CD14-positive monocyte (primary cell): ENCODE measurements around the gene OLFML1. TPM values are rescaled to one million over a fixed set of nuclear protein-coding genes. Genes with fewer than 3 reads are reported as not detected.

ENCODE experiments used
- DNase-seq, 3 donors: peaks; one replicate each; pipeline ENCODE4 v3.0.0-alpha.2; 2011 to 2022
- H2AFZ ChIP-seq: 2 replicates; pipeline ENCODE4 v1.6.0; 2012; ENCODE audit warnings: mild to moderate bottlenecking, low read depth, low read length, inconsistent platforms; ENCODE audit not compliant: insufficient read depth, poor library complexity, severe bottlenecking
- H3K27ac ChIP-seq, 2 donors: 1 replicate in 1 of 2; 2 replicates in 1 of 2; pipeline ENCODE4 v1.5.1; 2012 to 2013; ENCODE audit warnings: low read length in 2 of 2, control low read depth in 1 of 2, inconsistent platforms in 1 of 2, low read depth in 1 of 2, mild to moderate bottlenecking in 1 of 2
- H3K27me3 ChIP-seq, 2 donors: one replicate each; pipeline versions ENCODE4 v1.6.0 to v1.6.1; 2011 to 2013; ENCODE audit warnings: low read length in 2 of 2; ENCODE audit not compliant: control insufficient read depth in 2 of 2, insufficient read depth in 2 of 2
- H3K36me3 ChIP-seq, 2 donors: replicated peaks in 1 of 2; 1 replicate in 1 of 2; 2 replicates in 1 of 2; pipeline versions ENCODE4 v1.5.1 to v1.6.1; 2012 to 2013; ENCODE audit warnings: low read length in 2 of 2, control low read depth in 1 of 2, inconsistent platforms in 1 of 2, mild to moderate bottlenecking in 1 of 2; ENCODE audit not compliant: insufficient read depth in 2 of 2, control insufficient read depth in 1 of 2
- H3K4me1 ChIP-seq, 2 donors: 1 replicate in 1 of 2; 2 replicates in 1 of 2; pipeline versions ENCODE4 v1.5.1 to v1.6.1; 2012 to 2013; ENCODE audit warnings: low read length in 2 of 2, control low read depth in 1 of 2, inconsistent platforms in 1 of 2, mild to moderate bottlenecking in 1 of 2, moderate library complexity in 1 of 2; ENCODE audit not compliant: insufficient read depth in 2 of 2, control insufficient read depth in 1 of 2
- H3K4me2 ChIP-seq: replicated peaks from 2 replicates; pipeline ENCODE3; 2012; ENCODE audit warnings: low read length, moderate library complexity, mild to moderate bottlenecking; ENCODE audit not compliant: poor library complexity, severe bottlenecking; ENCODE audit errors: extremely low read depth
- H3K4me3 ChIP-seq, 3 experiments: fragments of 200-600 bp in 1 of 3; sonication (generic) in 1 of 3; replicated peaks in 1 of 3; 1 replicate in 2 of 3; 2 replicates in 1 of 3; pipeline ENCODE4 v1.5.1; 2011 to 2013; ENCODE audit warnings: low read length in 3 of 3, mild to moderate bottlenecking in 3 of 3, control low read depth in 2 of 3, low read depth in 2 of 3, inconsistent platforms in 1 of 3, moderate library complexity in 1 of 3
- H3K79me2 ChIP-seq: 2 replicates; pipeline ENCODE4 v1.6.0; 2012; ENCODE audit warnings: mild to moderate bottlenecking, control low read depth, inconsistent platforms, low read length, moderate library complexity; ENCODE audit not compliant: insufficient read depth
- H3K9ac ChIP-seq: 2 replicates; pipeline ENCODE4 v1.6.0; 2017; ENCODE audit warnings: low read length, mild to moderate bottlenecking; ENCODE audit not compliant: insufficient read depth, poor library complexity, severe bottlenecking
- H3K9me3 ChIP-seq, 2 donors: replicated peaks in 1 of 2; 1 replicate in 1 of 2; 2 replicates in 1 of 2; pipeline versions ENCODE4 v1.5.1 to v1.6.1; 2012 to 2013; ENCODE audit warnings: low read length in 2 of 2, control low read depth in 1 of 2; ENCODE audit not compliant: control insufficient read depth in 1 of 2, insufficient read depth in 1 of 2
- H4K20me1 ChIP-seq: 2 replicates; pipeline ENCODE4 v1.6.0; 2012; ENCODE audit warnings: mild to moderate bottlenecking, low read length, control low read depth, moderate library complexity; ENCODE audit not compliant: insufficient read depth
- H3K27ac Mint-ChIP-seq, 7 donors: one replicate each; pipeline ENCODE4 v1.8.0; 2020; ENCODE audit warnings: mild to moderate bottlenecking in 7 of 7, mixed read lengths in 7 of 7, moderate library complexity in 6 of 7, inconsistent platforms in 2 of 7
- H3K27me3 Mint-ChIP-seq, 3 donors: one replicate each; pipeline ENCODE4 v1.8.0; 2021 to 2022; ENCODE audit warnings: low read depth in 3 of 3, mild to moderate bottlenecking in 3 of 3, mixed read lengths in 3 of 3, moderate library complexity in 3 of 3, inconsistent platforms in 1 of 3
- H3K36me3 Mint-ChIP-seq, 2 donors: one replicate each; pipeline ENCODE4 v1.8.0; 2020; ENCODE audit warnings: mixed read lengths in 2 of 2, inconsistent platforms in 1 of 2, mild to moderate bottlenecking in 1 of 2
- H3K4me1 Mint-ChIP-seq: one replicate; pipeline ENCODE4 v1.8.0; 2020; ENCODE audit warnings: mild to moderate bottlenecking, mixed read lengths
- H3K4me3 Mint-ChIP-seq, 2 donors: one replicate each; pipeline ENCODE4 v1.8.0; 2020; ENCODE audit warnings: mild to moderate bottlenecking in 2 of 2, mixed read lengths in 2 of 2, moderate library complexity in 1 of 2
- H3K9me3 Mint-ChIP-seq, 7 donors: one replicate each; pipeline ENCODE4 v1.8.0; 2020 to 2022; ENCODE audit warnings: mixed read lengths in 7 of 7, mild to moderate bottlenecking in 6 of 7, moderate library complexity in 6 of 7, inconsistent platforms in 2 of 7
- CTCF ChIP-seq: fragments of 200-600 bp; IDR thresholded peaks from one replicate; pipeline ENCODE4 v1.8.0; 2022; ENCODE audit warnings: antibody characterized with exemption, mild to moderate bottlenecking
- WGBS: methylation state at CpG from one replicate; pipeline ENCODE4 v1.1.5; 2013; ENCODE audit warnings: missing lambda C conversion rate; ENCODE audit not compliant: insufficient coverage; 5-methylcytosine and 5-hydroxymethylcytosine counted together
- intact Hi-C, 2 donors: fragments of 100-400 bp; cut with micrococcal nuclease; formaldehyde crosslinking; loops; one replicate each; pipeline versions ENCODE4 v1.15.0 to v1.15.1; 2023
- polyA plus RNA-seq, 3 donors: library from polyadenylated mRNA; depleted of rRNA in 1 of 3; unstranded in 2 of 3; stranded (reverse) in 1 of 3; fragments of 300-500 nt in 2 of 3; fragments of >200 nt in 1 of 3; fragmentation: Illumina TruSeq in 2 of 3; gene quantifications; 1 replicate in 2 of 3; 2 replicates in 1 of 3; pipeline ENCODE4 v1.2.3, GENCODE V29; 2012 to 2021

OLFML1 gene
- polyA plus RNA-seq, 3 donors = 0.11 to 0.17 TPM; not detected in 1

- Histone ChIP-seq H3K79me2 (no peaks in the 10 kb centered on the region), H3K9me3 (no peaks in the 10 kb centered on the region), H3K4me1 (peaks cover 11 to 13% of the 10 kb centered on the region in 2 donors), H3K9ac (no peak overlapping the region), H4K20me1 (no peaks in the 10 kb centered on the region), H3K4me3 (no peak overlapping the region), H3K36me3 (no peaks in the 10 kb centered on the region), H2AFZ (no peak overlapping the region), H3K27me3 (no peaks in the 10 kb centered on the region), H3K4me2 (no peak overlapping the region), H3K27ac (no peak overlapping the region)
- Mint-ChIP-seq H3K36me3 (peaks cover 0 to 3% of the 10 kb centered on the region in 2 donors), H3K27me3 (peaks cover 0 to 3% (median 1%) of the 10 kb centered on the region in 3 donors), H3K4me1 (peaks cover 14% of the 10 kb centered on the region), H3K9me3 (no peaks in the 10 kb centered on the region), H3K4me3 (no peak overlapping the region), H3K27ac (peak overlapping the region in 1 of 7 donors; percentile 52)
- peak in 2 of 3 donors; percentile 26 to 28 for DNase-seq
- intact Hi-C loops = no loop called here
- no peak for TF ChIP-seq CTCF
- 63% methylated on average over 2 of the region's 2 CpGs for WGBS
These were observed 4.1 kb downstream of the OLFML1 start for GRCh38 chr11:7489376-7489775.

- Histone ChIP-seq H3K9me3 (no peaks in the 10 kb centered on the region), H3K36me3 (no peaks in the 10 kb centered on the region), H3K4me3 (no peak overlapping the region), H3K27me3 (no peaks in the 10 kb centered on the region), H3K4me2 (no peak overlapping the region), H3K79me2 (no peaks in the 10 kb centered on the region), H4K20me1 (no peaks in the 10 kb centered on the region), H3K4me1 (peaks cover 11 to 13% of the 10 kb centered on the region in 2 donors), H2AFZ (no peak overlapping the region), H3K9ac (no peak overlapping the region), H3K27ac (no peak overlapping the region)
- no peaks in the 10 kb centered on the region for H3K9me3 Mint-ChIP-seq
- DNase-seq = peak; percentile 23 to 68 (median 52)
- peaks cover 0 to 3% (median 1%) of the 10 kb centered on the region in 3 donors for H3K27me3 Mint-ChIP-seq
- peaks cover 14% of the 10 kb centered on the region for H3K4me1 Mint-ChIP-seq
- TF ChIP-seq CTCF = no peak
- peak overlapping the region in 2 of 7 donors; percentile 16 to 85 for H3K27ac Mint-ChIP-seq
- H3K4me3 Mint-ChIP-seq = no peak overlapping the region
- H3K36me3 Mint-ChIP-seq = peaks cover 0 to 3% of the 10 kb centered on the region in 2 donors
- WGBS = 67% methylated on average over 3 of the region's 4 CpGs
- intact Hi-C loops = loop anchor here in 1 of 2 donors (10.0 kb wide), 1 partner anchor 175 kb away; no protein-coding TSS in a partner anchor
These were observed 4.7 kb downstream of the OLFML1 start for GRCh38 chr11:7490054-7490453.
